ENCODE results near the gene RNF157. TPM values are rescaled to one million over a fixed set of nuclear protein-coding genes. Genes with fewer than 3 reads are reported as not detected.
A peak's percentile ranks its signal among the peaks of the same experiment; 100 is the strongest.

Gene RNF157
- total RNA-seq, 1 donor from 2014 or later: 43.5 TPM

GRCh38 chr17:76134911-76135809 lies 105.1 kb downstream of the RNF157 start:
- no peaks in the 10 kb centered on the region for H3K9me3 Mint-ChIP-seq (ENCODE audit: low read depth)
- peaks cover 46% of the 10 kb centered on the region for H3K4me1 Mint-ChIP-seq (ENCODE audit: low read depth)
- no peaks in the 10 kb centered on the region for H3K36me3 Mint-ChIP-seq (ENCODE audit: insufficient read depth)
- H3K4me3 Mint-ChIP-seq (ENCODE audit: low read depth): no peak overlapping the region
- no peak for TF ChIP-seq CTCF (IDR thresholded peaks at IDR 0.05; ENCODE audit: unreplicated experiment)
- DNase-seq (ENCODE audit: low spot score, unreplicated experiment): no peak
- H3K27me3 Mint-ChIP-seq: no peaks in the 10 kb centered on the region
- no peak overlapping the region for H3K27ac Mint-ChIP-seq

- H3K27me3 Mint-ChIP-seq: no peaks in the 10 kb centered on the region
- no peaks in the 10 kb centered on the region for H3K36me3 Mint-ChIP-seq (ENCODE audit: insufficient read depth)
- DNase-seq (ENCODE audit: low spot score, unreplicated experiment): peak; percentile 93
- H3K4me1 Mint-ChIP-seq (ENCODE audit: low read depth): peaks cover 32% of the 10 kb centered on the region
- peak overlapping the region; percentile 53 for H3K4me3 Mint-ChIP-seq (ENCODE audit: low read depth)
- TF ChIP-seq CTCF (IDR thresholded peaks at IDR 0.05; ENCODE audit: unreplicated experiment): peak; percentile 60
- H3K27ac Mint-ChIP-seq: peak overlapping the region; percentile 77
- no peaks in the 10 kb centered on the region for H3K9me3 Mint-ChIP-seq (ENCODE audit: low read depth)
Measured at GRCh38 chr17:76132574-76133338, 107.5 kb downstream of the RNF157 start.

GRCh38 chr17:76131692-76132573 lies 108.4 kb downstream of the RNF157 start:
- no peak for TF ChIP-seq CTCF (IDR thresholded peaks at IDR 0.05; ENCODE audit: unreplicated experiment)
- H3K4me1 Mint-ChIP-seq (ENCODE audit: low read depth): peaks cover 35% of the 10 kb centered on the region
- peak overlapping the region; percentile 41 for H3K4me3 Mint-ChIP-seq (ENCODE audit: low read depth)
- no peaks in the 10 kb centered on the region for H3K27me3 Mint-ChIP-seq
- H3K9me3 Mint-ChIP-seq (ENCODE audit: low read depth): no peaks in the 10 kb centered on the region
- no peak for DNase-seq (ENCODE audit: low spot score, unreplicated experiment)
- H3K36me3 Mint-ChIP-seq (ENCODE audit: insufficient read depth): no peaks in the 10 kb centered on the region
- H3K27ac Mint-ChIP-seq: peak overlapping the region; percentile 93

- no peaks in the 10 kb centered on the region for H3K27me3 Mint-ChIP-seq
- no peak for TF ChIP-seq CTCF (IDR thresholded peaks at IDR 0.05; ENCODE audit: unreplicated experiment)
- peaks cover 36% of the 10 kb centered on the region for H3K4me1 Mint-ChIP-seq (ENCODE audit: low read depth)
- no peaks in the 10 kb centered on the region for H3K9me3 Mint-ChIP-seq (ENCODE audit: low read depth)
- peak overlapping the region; percentile 93 for H3K27ac Mint-ChIP-seq
- H3K36me3 Mint-ChIP-seq (ENCODE audit: insufficient read depth): no peaks in the 10 kb centered on the region
- no peak overlapping the region for H3K4me3 Mint-ChIP-seq (ENCODE audit: low read depth)
- no peak for DNase-seq (ENCODE audit: low spot score, unreplicated experiment)
Measured at GRCh38 chr17:76131051-76131691, 109.1 kb downstream of the RNF157 start.
